Measurements from ENCODE around the gene SIPA1L3.

Gene SIPA1L3

DNA sequence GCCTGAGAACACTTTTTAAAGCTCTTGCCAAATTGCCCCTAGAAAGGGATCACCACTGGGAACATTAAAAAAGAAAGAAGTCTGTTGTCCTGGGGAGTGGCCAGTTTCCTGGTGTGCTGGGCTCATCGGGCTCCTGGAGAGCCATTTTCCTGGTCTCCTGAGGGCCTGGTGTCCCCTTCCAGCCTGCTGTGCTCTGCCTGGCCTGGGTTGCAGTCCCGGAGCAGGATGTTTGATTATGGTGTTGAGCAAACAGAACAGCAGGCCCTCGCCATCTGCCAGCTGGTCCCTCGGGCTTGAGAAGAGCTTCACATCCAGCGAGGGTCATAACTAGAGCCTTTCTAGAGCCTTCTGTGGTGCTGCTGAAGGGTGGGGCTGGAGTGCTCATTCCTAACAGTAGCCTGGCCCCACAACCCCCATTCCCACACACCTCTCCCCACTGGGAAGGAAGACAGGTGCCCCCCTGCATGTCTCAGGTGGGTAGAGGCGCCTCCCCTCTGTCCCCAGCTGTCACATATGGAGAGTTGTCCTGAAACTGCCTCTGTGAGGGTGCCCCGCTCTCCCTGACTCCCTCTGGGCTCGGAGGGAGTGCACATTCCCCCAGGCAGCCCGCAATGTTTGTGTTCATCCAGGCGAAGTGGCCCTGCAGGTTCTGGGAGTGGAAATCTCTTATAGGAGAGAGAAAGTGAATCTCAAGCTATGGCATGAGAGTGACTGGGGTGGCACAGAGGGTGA lies 151.1 kb downstream of the SIPA1L3 start:
- no peak overlapping the region for H3K4me3 ChIP-seq (ENCODE audit: low read depth, low read length)
- H3K27me3 ChIP-seq (ENCODE audit: insufficient read depth, low read depth, severe bottlenecking), result no peaks in the 10 kb centered on the region
- H3K27ac ChIP-seq, result peak overlapping the region; percentile 90
- DNase-seq, result peak; percentile 85
- TF ChIP-seq, protein P1, sequence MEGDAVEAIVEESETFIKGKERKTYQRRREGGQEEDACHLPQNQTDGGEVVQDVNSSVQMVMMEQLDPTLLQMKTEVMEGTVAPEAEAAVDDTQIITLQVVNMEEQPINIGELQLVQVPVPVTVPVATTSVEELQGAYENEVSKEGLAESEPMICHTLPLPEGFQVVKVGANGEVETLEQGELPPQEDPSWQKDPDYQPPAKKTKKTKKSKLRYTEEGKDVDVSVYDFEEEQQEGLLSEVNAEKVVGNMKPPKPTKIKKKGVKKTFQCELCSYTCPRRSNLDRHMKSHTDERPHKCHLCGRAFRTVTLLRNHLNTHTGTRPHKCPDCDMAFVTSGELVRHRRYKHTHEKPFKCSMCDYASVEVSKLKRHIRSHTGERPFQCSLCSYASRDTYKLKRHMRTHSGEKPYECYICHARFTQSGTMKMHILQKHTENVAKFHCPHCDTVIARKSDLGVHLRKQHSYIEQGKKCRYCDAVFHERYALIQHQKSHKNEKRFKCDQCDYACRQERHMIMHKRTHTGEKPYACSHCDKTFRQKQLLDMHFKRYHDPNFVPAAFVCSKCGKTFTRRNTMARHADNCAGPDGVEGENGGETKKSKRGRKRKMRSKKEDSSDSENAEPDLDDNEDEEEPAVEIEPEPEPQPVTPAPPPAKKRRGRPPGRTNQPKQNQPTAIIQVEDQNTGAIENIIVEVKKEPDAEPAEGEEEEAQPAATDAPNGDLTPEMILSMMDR (IDR thresholded peaks at IDR 0.05; ENCODE audit: low read depth, low read length), result no peak
- no peaks in the 10 kb centered on the region for H3K36me3 ChIP-seq
- H3K9me3 ChIP-seq (ENCODE audit: severe bottlenecking), result no peaks in the 10 kb centered on the region

DNA sequence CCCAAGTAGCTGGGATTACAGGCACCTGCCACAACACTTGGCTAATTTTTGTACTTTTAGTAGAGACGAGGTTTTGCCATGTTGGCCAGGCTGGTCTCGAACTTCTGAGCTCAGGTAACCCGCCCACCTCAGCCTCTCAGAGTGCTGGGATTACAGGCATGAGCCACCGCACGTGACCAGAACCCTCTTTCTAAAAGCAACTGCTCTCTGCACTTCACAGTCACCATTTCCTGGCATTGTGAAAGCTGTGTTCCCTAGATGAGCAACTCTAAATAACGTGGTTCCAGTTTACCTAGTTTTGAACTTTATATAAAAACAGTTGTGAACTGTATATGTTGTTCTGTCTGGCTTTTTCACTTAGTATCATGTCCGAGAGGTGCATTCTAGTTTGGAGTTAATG lies 152.9 kb downstream of the SIPA1L3 start:
- no peak for DNase-seq
- Histone ChIP-seq H3K9me3 (ENCODE audit: severe bottlenecking) (no peaks in the 10 kb centered on the region), H3K36me3 (no peaks in the 10 kb centered on the region), H3K27ac (peak overlapping the region; percentile 90), H3K27me3 (ENCODE audit: insufficient read depth, low read depth, severe bottlenecking) (no peaks in the 10 kb centered on the region), H3K4me3 (ENCODE audit: low read depth, low read length) (no peak overlapping the region)
- TF ChIP-seq, protein P1 (IDR thresholded peaks at IDR 0.05; ENCODE audit: low read depth, low read length), result no peak

DNA sequence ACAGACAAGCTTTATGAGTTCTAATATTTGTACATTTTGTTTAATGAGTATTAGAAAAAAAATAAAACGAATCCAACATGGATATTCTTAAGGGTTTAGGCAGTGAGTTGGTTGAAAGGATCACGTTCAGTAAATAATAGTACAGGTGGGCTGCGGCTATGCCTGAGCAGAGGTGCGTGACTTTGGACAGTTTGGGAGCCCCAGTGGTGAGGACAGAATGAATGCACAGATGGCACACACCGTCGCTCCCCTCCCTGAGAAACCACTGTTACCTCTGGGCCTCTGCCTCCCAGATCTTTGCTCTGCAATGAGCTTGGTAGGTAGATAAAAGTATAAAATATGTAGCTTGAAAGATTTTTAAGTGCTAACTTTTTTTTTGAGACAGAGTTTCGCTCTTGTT lies 153.3 kb downstream of the SIPA1L3 start:
- H3K27ac ChIP-seq, result peak overlapping the region; percentile 90
- H3K27me3 ChIP-seq (ENCODE audit: insufficient read depth, low read depth, severe bottlenecking), result no peaks in the 10 kb centered on the region
- no peaks in the 10 kb centered on the region for H3K36me3 ChIP-seq
- TF ChIP-seq, protein P1 (IDR thresholded peaks at IDR 0.05; ENCODE audit: low read depth, low read length), result no peak
- H3K4me3 ChIP-seq (ENCODE audit: low read depth, low read length), result no peak overlapping the region
- no peaks in the 10 kb centered on the region for H3K9me3 ChIP-seq (ENCODE audit: severe bottlenecking)
- DNase-seq, result no peak

DNA sequence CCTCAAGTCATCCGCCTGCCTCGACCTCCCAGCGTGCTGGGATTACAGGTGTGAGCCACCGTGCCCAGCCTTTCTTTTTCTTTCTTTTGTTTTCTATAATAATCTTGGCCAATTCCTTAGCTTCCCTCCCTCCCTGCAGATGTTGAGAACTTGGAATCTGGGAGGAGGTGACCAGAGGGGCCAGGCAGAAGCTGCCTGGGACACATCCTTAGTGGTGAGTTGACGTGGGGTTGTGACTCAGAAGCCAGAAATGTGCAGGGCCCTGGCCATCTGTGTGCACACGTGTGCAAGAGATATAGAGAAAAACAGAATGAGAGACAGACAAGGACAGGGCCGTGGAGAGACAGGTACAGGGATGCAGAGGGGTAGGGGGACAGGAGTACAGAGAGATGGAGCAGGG lies 154.3 kb downstream of the SIPA1L3 start:
- DNase-seq, result no peak
- TF ChIP-seq, protein P1 (IDR thresholded peaks at IDR 0.05; ENCODE audit: low read depth, low read length), result no peak
- Histone ChIP-seq H3K27me3 (ENCODE audit: insufficient read depth, low read depth, severe bottlenecking) (no peaks in the 10 kb centered on the region), H3K36me3 (no peaks in the 10 kb centered on the region; the same call in 1 of the 2 replicates), H3K9me3 (ENCODE audit: severe bottlenecking) (no peaks in the 10 kb centered on the region), H3K27ac (peak overlapping the region; percentile 23; the same call in 1 of the 2 replicates), H3K4me3 (ENCODE audit: low read depth, low read length) (no peak overlapping the region)

DNA sequence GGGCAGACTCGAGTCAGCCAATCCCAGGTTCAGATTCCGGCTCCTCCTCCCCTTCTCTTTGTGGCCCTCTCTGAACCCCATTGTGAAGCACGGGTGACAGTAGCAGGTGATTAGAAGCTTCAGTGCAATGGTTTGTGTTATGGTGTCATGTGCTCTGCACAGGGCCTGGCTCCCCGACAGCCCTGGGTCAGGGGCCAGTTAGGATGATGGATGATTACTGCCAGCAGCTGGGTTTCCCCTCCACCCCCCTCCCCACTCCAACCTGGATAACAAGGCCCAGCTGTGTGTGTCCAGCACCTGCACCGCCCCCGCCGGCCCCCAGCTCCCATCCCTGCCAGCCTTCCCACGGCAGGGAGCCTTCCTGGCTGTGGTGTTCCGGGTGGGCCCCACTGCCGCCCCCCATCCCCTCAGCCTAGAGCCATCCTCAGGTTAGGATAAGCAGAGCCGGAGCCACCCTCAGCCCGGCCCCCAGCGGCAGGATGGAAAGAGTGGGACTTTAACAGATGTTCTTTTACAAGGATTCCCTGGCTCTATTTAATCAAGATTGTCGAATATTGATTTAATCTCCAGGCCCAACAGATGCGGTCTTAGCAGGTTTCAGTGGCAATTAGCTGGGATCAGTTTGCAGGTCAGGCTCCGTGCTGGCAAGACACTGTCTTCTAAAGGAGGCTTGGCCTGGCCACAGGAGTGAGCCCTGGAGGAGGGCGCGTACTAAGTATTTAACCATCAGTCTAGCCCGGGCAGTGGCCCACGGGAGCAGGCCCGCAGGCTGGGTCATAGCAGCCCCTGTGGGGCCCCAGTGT lies 156.2 kb downstream of the SIPA1L3 start:
- peak; percentile 89 for DNase-seq
- TF ChIP-seq, protein P1 (IDR thresholded peaks at IDR 0.05; ENCODE audit: low read depth, low read length), result no peak
- peak overlapping the region; percentile 87 for H3K27ac ChIP-seq
- H3K9me3 ChIP-seq (ENCODE audit: severe bottlenecking), result no peaks in the 10 kb centered on the region
- H3K36me3 ChIP-seq, result no peaks in the 10 kb centered on the region; the same call in 1 of the 2 replicates
- no peaks in the 10 kb centered on the region for H3K27me3 ChIP-seq (ENCODE audit: insufficient read depth, low read depth, severe bottlenecking)
- H3K4me3 ChIP-seq (ENCODE audit: low read depth, low read length), result no peak overlapping the region
